Mucosa of stomach (tissue), 1 donor: Measurements from ENCODE around the gene TRABD2B.

ENCODE experiments used
- H3K27me3 ChIP-seq: one replicate; pipeline ENCODE4 v1.7.0; 2013; ENCODE audit warnings: mild to moderate bottlenecking, low read length; ENCODE audit not compliant: control insufficient read depth, insufficient read depth
- H3K36me3 ChIP-seq: one replicate; pipeline ENCODE4 v1.7.0; 2013; ENCODE audit warnings: low read length; ENCODE audit not compliant: control insufficient read depth, insufficient read depth
- H3K4me1 ChIP-seq: one replicate; pipeline ENCODE4 v1.7.0; 2013; ENCODE audit warnings: mild to moderate bottlenecking, low read length; ENCODE audit not compliant: control insufficient read depth, insufficient read depth
- H3K4me3 ChIP-seq: one replicate; pipeline ENCODE4 v1.7.0; 2013; ENCODE audit warnings: low read length
- H3K9ac ChIP-seq: one replicate; pipeline ENCODE4 v1.7.0; 2013; ENCODE audit warnings: mild to moderate bottlenecking, low read length, moderate library complexity
- H3K9me3 ChIP-seq: one replicate; pipeline ENCODE4 v1.7.0; 2013; ENCODE audit warnings: mild to moderate bottlenecking, low read length, moderate library complexity; ENCODE audit not compliant: control insufficient read depth
- donor health status: Pancreatic carcinoma.

Gene TRABD2B

GRCh38 chr1:47888294-47888629, 108.9 kb downstream of the TRABD2B start:
- H3K9ac ChIP-seq: no peak overlapping the region
- no peaks in the 10 kb centered on the region for H3K9me3 ChIP-seq
- no peak overlapping the region for H3K4me3 ChIP-seq
- H3K27me3 ChIP-seq: no peaks in the 10 kb centered on the region
- H3K4me1 ChIP-seq: no peaks in the 10 kb centered on the region
- H3K36me3 ChIP-seq: no peaks in the 10 kb centered on the region

GRCh38 chr1:47887475-47888293, 109.5 kb downstream of the TRABD2B start:
- H3K27me3 ChIP-seq: no peaks in the 10 kb centered on the region
- H3K9me3 ChIP-seq: no peaks in the 10 kb centered on the region
- H3K36me3 ChIP-seq: no peaks in the 10 kb centered on the region
- no peak overlapping the region for H3K4me3 ChIP-seq
- no peaks in the 10 kb centered on the region for H3K4me1 ChIP-seq
- no peak overlapping the region for H3K9ac ChIP-seq

GRCh38 chr1:47887060-47887459, 110.1 kb downstream of the TRABD2B start:
- no peaks in the 10 kb centered on the region for H3K4me1 ChIP-seq
- H3K36me3 ChIP-seq: no peaks in the 10 kb centered on the region
- no peak overlapping the region for H3K9ac ChIP-seq
- H3K9me3 ChIP-seq: no peaks in the 10 kb centered on the region
- no peak overlapping the region for H3K4me3 ChIP-seq
- no peaks in the 10 kb centered on the region for H3K27me3 ChIP-seq

GRCh38 chr1:47886141-47886540, 111.0 kb downstream of the TRABD2B start:
- no peak overlapping the region for H3K9ac ChIP-seq
- no peaks in the 10 kb centered on the region for H3K36me3 ChIP-seq
- H3K4me1 ChIP-seq: no peaks in the 10 kb centered on the region
- H3K4me3 ChIP-seq: no peak overlapping the region
- H3K9me3 ChIP-seq: no peaks in the 10 kb centered on the region
- H3K27me3 ChIP-seq: no peaks in the 10 kb centered on the region

- H3K9ac ChIP-seq: no peak overlapping the region
- H3K4me3 ChIP-seq: no peak overlapping the region
- no peaks in the 10 kb centered on the region for H3K4me1 ChIP-seq
These were observed 111.9 kb downstream of the TRABD2B start for GRCh38 chr1:47885062-47885830.

GRCh38 chr1:47883963-47884362, 113.2 kb downstream of the TRABD2B start:
- H3K9ac ChIP-seq: no peak overlapping the region
- H3K36me3 ChIP-seq: no peaks in the 10 kb centered on the region
- H3K4me3 ChIP-seq: no peak overlapping the region
- no peaks in the 10 kb centered on the region for H3K9me3 ChIP-seq
- H3K27me3 ChIP-seq: no peaks in the 10 kb centered on the region
- H3K4me1 ChIP-seq: no peaks in the 10 kb centered on the region

More at GRCh38 chr1:47885062-47885830, 111.9 kb downstream of the TRABD2B start:
- H3K9me3 ChIP-seq: no peaks in the 10 kb centered on the region
- H3K36me3 ChIP-seq: no peaks in the 10 kb centered on the region
- H3K27me3 ChIP-seq: no peaks in the 10 kb centered on the region

GRCh38 chr1:47881505-47882442, 115.4 kb downstream of the TRABD2B start:
- Histone ChIP-seq H3K4me3 (no peak overlapping the region), H3K9me3 (no peaks in the 10 kb centered on the region), H3K36me3 (no peaks in the 10 kb centered on the region), H3K9ac (no peak overlapping the region), H3K4me1 (no peaks in the 10 kb centered on the region), H3K27me3 (no peaks in the 10 kb centered on the region)

- Histone ChIP-seq H3K27me3 (no peaks in the 10 kb centered on the region), H3K4me1 (peaks cover 28% of the 10 kb centered on the region), H3K36me3 (no peaks in the 10 kb centered on the region), H3K9me3 (no peaks in the 10 kb centered on the region), H3K4me3 (no peak overlapping the region), H3K9ac (no peak overlapping the region)
These were observed 120.6 kb downstream of the TRABD2B start for GRCh38 chr1:47876587-47876963.

- Histone ChIP-seq H3K9ac (no peak overlapping the region), H3K9me3 (no peaks in the 10 kb centered on the region), H3K27me3 (no peaks in the 10 kb centered on the region), H3K36me3 (no peaks in the 10 kb centered on the region), H3K4me3 (no peak overlapping the region), H3K4me1 (peaks cover 33% of the 10 kb centered on the region)
These were observed 121.2 kb downstream of the TRABD2B start for GRCh38 chr1:47875831-47876586.

- H3K9ac ChIP-seq: no peak overlapping the region
- no peak overlapping the region for H3K4me3 ChIP-seq
- H3K4me1 ChIP-seq: peaks cover 34% of the 10 kb centered on the region
- no peaks in the 10 kb centered on the region for H3K9me3 ChIP-seq
- H3K36me3 ChIP-seq: no peaks in the 10 kb centered on the region
- no peaks in the 10 kb centered on the region for H3K27me3 ChIP-seq
These were observed 122.1 kb downstream of the TRABD2B start for GRCh38 chr1:47875036-47875435.

GRCh38 chr1:47873337-47873736, 123.8 kb downstream of the TRABD2B start:
- no peaks in the 10 kb centered on the region for H3K9me3 ChIP-seq
- H3K27me3 ChIP-seq: no peaks in the 10 kb centered on the region
- no peak overlapping the region for H3K9ac ChIP-seq
- no peaks in the 10 kb centered on the region for H3K36me3 ChIP-seq
- peaks cover 34% of the 10 kb centered on the region for H3K4me1 ChIP-seq
- H3K4me3 ChIP-seq: no peak overlapping the region
